ENCODE results near the gene TP53BP2.

DNA sequence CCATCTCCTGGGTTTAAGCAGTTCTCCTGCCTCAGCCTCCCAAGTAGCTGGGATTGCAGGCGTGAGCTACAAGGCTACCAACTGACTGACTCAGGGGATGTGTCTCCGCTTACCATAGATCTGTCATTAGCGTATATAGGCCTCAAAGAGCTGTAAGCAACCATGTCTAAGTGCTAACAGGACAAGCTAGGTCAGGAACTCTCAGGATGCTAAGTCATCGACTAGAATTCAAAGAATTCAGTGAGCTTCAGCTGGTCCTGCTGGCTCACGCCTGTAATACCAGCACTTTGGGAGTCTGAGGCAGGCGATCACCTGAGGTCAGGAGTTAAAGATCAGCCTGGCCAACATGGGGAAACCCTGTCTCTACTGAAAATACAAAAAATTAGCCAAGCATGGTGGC, 103.9 kb downstream of the TP53BP2 start:
- TF ChIP-seq GATA2 (IDR thresholded peaks at IDR 0.05; ENCODE audit: low read depth, low read length) (no peak), GATA3 (IDR thresholded peaks at IDR 0.05; ENCODE audit: low read depth, low read length) (no peak)

Measured in SH-SY5Y (cell line).